HepG2 (cell line): ENCODE results near the gene ZMIZ1. TPM values are rescaled to one million over a fixed set of nuclear protein-coding genes. Genes with fewer than 3 reads are reported as not detected.

Source experiments
- CHD2 ChIP-seq: IDR thresholded peaks from 2 replicates; pipeline ENCODE4 v1.6.1; 2011; ENCODE audit warnings: low read depth, low read length, improper control_type of control experiment
- CTCF ChIP-seq: sonication (generic); formaldehyde crosslinking; IDR thresholded peaks from 2 replicates; pipeline ENCODE4 v1.5.0; 2020; ENCODE audit warnings: mild to moderate bottlenecking, missing genetic modification reagents, moderate library complexity
- MEF2D ChIP-seq: sonication (generic); formaldehyde crosslinking; IDR thresholded peaks from 2 replicates; pipeline ENCODE4 v1.5.1; 2020; ENCODE audit warnings: mild to moderate bottlenecking, missing genetic modification reagents
- MTA3 ChIP-seq: sonication (generic); formaldehyde crosslinking; IDR thresholded peaks from 2 replicates; pipeline ENCODE4 v1.4.0; 2020; ENCODE audit warnings: missing genetic modification reagents
- NFIB ChIP-seq: sonication (generic); formaldehyde crosslinking; IDR thresholded peaks from 2 replicates; pipeline ENCODE4 v1.9.0; 2021; ENCODE audit warnings: missing genetic modification reagents, mild to moderate bottlenecking, borderline replicate concordance
- NR3C1 ChIP-seq: sonication (generic); formaldehyde crosslinking; IDR thresholded peaks from 2 replicates; pipeline ENCODE4 v1.4.0; 2020; ENCODE audit warnings: missing genetic modification reagents
- SYNCRIP ChIP-seq: fragments of 200-400 bp; formaldehyde crosslinking; IDR thresholded peaks from 2 replicates; pipeline ENCODE4 v1.6.1; 2018; ENCODE audit warnings: mild to moderate bottlenecking, low read depth, low read length; ENCODE audit not compliant: insufficient read depth
- ZFP91 ChIP-seq: sonication (generic); formaldehyde crosslinking; IDR thresholded peaks from 2 replicates; pipeline ENCODE4 v1.9.0; 2022; ENCODE audit warnings: missing genetic modification reagents, mild to moderate bottlenecking, borderline replicate concordance
- ZNF121 ChIP-seq: sonication (generic); formaldehyde crosslinking; IDR thresholded peaks from 2 replicates; pipeline ENCODE4 v1.5.0; 2020; ENCODE audit warnings: mild to moderate bottlenecking, missing genetic modification reagents
- ZNF441 ChIP-seq: sonication (generic); formaldehyde crosslinking; IDR thresholded peaks from 2 replicates; pipeline ENCODE4 v1.7.0; 2021; ENCODE audit warnings: missing genetic modification reagents, borderline replicate concordance
- ZNF737 ChIP-seq: sonication (generic); formaldehyde crosslinking; IDR thresholded peaks from 2 replicates; pipeline ENCODE4 v1.5.0; 2020; ENCODE audit warnings: missing genetic modification reagents, mild to moderate bottlenecking, borderline replicate concordance
- polyA plus RNA-seq, 8 experiments: library from polyadenylated mRNA; depleted of rRNA in 3 of 8; stranded (reverse) in 7 of 8; unstranded in 1 of 8; fragments of >200 nt; fragmentation: Illumina TruSeq in 4 of 8; extraction: Trizol in 4 of 8; gene quantifications; 2 replicates each; pipeline versions ENCODE4 v1.2.1 to v1.2.3, GENCODE V29; 2011 to 2016; ENCODE audit warnings: low read depth in 4 of 8, missing spikeins in 1 of 8, mixed read lengths in 1 of 8; ENCODE audit not compliant: insufficient read depth in 1 of 8
- total RNA-seq, 5 experiments: library from RNA; depleted of rRNA; stranded (reverse); fragments of >200 nt; fragmentation: Illumina TruSeq; extraction: Trizol; gene quantifications; 2 replicates each; pipeline ENCODE4 v1.2.3, GENCODE V29; 2016; ENCODE audit warnings: low read depth in 1 of 5
- TF ChIP-seq, protein P1 (sequence below): sonication (generic); formaldehyde crosslinking; IDR thresholded peaks from 2 replicates; pipeline ENCODE4 v1.4.0; 2020; ENCODE audit warnings: missing genetic modification reagents
- TF ChIP-seq, protein P2 (sequence below): sonication (generic); formaldehyde crosslinking; IDR thresholded peaks from 2 replicates; pipeline ENCODE4 v1.4.0; 2020; ENCODE audit warnings: missing genetic modification reagents, borderline replicate concordance
- TF ChIP-seq, protein P3 (sequence below): sonication (generic); formaldehyde crosslinking; IDR thresholded peaks from 2 replicates; pipeline ENCODE4 v1.5.0; 2020; ENCODE audit warnings: missing genetic modification reagents, mild to moderate bottlenecking, borderline replicate concordance

ZMIZ1 gene
- total and polyA plus RNA-seq, 2 of the 13 experiments (the other 11 are each of a cell fraction or from before 2014, with no cell fraction given) = 5.3 to 10.2 TPM

GRCh38 chr10:79185796-79186374 lies 117.1 kb downstream of the ZMIZ1 start (continued):
- TF ChIP-seq MEF2D (CRISPR knock-in tag) = no peak; the same call in 1 of the 2 replicates
- no peak for TF ChIP-seq MTA3 (CRISPR knock-in tag)
- TF ChIP-seq, protein P1, sequence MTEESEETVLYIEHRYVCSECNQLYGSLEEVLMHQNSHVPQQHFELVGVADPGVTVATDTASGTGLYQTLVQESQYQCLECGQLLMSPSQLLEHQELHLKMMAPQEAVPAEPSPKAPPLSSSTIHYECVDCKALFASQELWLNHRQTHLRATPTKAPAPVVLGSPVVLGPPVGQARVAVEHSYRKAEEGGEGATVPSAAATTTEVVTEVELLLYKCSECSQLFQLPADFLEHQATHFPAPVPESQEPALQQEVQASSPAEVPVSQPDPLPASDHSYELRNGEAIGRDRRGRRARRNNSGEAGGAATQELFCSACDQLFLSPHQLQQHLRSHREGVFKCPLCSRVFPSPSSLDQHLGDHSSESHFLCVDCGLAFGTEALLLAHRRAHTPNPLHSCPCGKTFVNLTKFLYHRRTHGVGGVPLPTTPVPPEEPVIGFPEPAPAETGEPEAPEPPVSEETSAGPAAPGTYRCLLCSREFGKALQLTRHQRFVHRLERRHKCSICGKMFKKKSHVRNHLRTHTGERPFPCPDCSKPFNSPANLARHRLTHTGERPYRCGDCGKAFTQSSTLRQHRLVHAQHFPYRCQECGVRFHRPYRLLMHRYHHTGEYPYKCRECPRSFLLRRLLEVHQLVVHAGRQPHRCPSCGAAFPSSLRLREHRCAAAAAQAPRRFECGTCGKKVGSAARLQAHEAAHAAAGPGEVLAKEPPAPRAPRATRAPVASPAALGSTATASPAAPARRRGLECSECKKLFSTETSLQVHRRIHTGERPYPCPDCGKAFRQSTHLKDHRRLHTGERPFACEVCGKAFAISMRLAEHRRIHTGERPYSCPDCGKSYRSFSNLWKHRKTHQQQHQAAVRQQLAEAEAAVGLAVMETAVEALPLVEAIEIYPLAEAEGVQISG (CRISPR knock-in tag) = peak; percentile 36; the same call in 1 of the 2 replicates
- no peak for TF ChIP-seq ZFP91 (CRISPR knock-in tag)
- TF ChIP-seq ZNF441 = no peak
- no peak for TF ChIP-seq NR3C1
- no peak for TF ChIP-seq ZNF737 (CRISPR knock-in tag)
- TF ChIP-seq, protein P2, sequence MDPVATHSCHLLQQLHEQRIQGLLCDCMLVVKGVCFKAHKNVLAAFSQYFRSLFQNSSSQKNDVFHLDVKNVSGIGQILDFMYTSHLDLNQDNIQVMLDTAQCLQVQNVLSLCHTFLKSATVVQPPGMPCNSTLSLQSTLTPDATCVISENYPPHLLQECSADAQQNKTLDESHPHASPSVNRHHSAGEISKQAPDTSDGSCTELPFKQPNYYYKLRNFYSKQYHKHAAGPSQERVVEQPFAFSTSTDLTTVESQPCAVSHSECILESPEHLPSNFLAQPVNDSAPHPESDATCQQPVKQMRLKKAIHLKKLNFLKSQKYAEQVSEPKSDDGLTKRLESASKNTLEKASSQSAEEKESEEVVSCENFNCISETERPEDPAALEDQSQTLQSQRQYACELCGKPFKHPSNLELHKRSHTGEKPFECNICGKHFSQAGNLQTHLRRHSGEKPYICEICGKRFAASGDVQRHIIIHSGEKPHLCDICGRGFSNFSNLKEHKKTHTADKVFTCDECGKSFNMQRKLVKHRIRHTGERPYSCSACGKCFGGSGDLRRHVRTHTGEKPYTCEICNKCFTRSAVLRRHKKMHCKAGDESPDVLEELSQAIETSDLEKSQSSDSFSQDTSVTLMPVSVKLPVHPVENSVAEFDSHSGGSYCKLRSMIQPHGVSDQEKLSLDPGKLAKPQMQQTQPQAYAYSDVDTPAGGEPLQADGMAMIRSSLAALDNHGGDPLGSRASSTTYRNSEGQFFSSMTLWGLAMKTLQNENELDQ (CRISPR knock-in tag) = no peak
- no peak for TF ChIP-seq ZNF121 (CRISPR knock-in tag)
- TF ChIP-seq CHD2 = no peak
- no peak for TF ChIP-seq SYNCRIP
- TF ChIP-seq, protein P3, sequence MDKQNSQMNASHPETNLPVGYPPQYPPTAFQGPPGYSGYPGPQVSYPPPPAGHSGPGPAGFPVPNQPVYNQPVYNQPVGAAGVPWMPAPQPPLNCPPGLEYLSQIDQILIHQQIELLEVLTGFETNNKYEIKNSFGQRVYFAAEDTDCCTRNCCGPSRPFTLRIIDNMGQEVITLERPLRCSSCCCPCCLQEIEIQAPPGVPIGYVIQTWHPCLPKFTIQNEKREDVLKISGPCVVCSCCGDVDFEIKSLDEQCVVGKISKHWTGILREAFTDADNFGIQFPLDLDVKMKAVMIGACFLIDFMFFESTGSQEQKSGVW (CRISPR knock-in tag) = no peak
- no peak for TF ChIP-seq CTCF (CRISPR knock-in tag)
- TF ChIP-seq NFIB (CRISPR knock-in tag) = no peak
